GM06990 (cell line): ENCODE results near the gene DLST.

Source experiments
- DNase-seq: peaks from one replicate; pipeline ENCODE4 v3.0.0-alpha.2; 2011; ENCODE audit not compliant: insufficient read length; ENCODE audit errors: extremely low read depth
- H3K27me3 ChIP-seq: replicated peaks from 2 replicates; pipeline ENCODE4 v1.6.0; 2011; ENCODE audit warnings: low read length; ENCODE audit not compliant: control insufficient read depth, insufficient read depth
- H3K36me3 ChIP-seq: 2 replicates; pipeline ENCODE4 v1.5.1; 2011; ENCODE audit warnings: low read length; ENCODE audit not compliant: control insufficient read depth, insufficient read depth
- H3K4me3 ChIP-seq: replicated peaks from 2 replicates; pipeline ENCODE4 v1.5.1; 2011; ENCODE audit warnings: low read depth, mild to moderate bottlenecking, control low read depth, low read length
- CTCF ChIP-seq: IDR thresholded peaks from 2 replicates; pipeline ENCODE4 v1.5.1; 2011; ENCODE audit warnings: low read length, control low read depth, mild to moderate bottlenecking, inconsistent platforms; ENCODE audit not compliant: insufficient read depth, poor library complexity, severe bottlenecking

The DLST gene

GRCh38 chr14:74945852-74946658 is 64.3 kb downstream of the DLST start:
- Histone ChIP-seq H3K36me3 (no peaks in the 10 kb centered on the region), H3K4me3 (no peak overlapping the region), H3K27me3 (no peaks in the 10 kb centered on the region)
- no peak for DNase-seq
- peak; percentile 95 for TF ChIP-seq CTCF

- Histone ChIP-seq H3K27me3 (no peaks in the 10 kb centered on the region), H3K4me3 (no peak overlapping the region), H3K36me3 (no peaks in the 10 kb centered on the region)
- no peak for DNase-seq
- TF ChIP-seq CTCF = no peak
These were observed 65.1 kb downstream of the DLST start for GRCh38 chr14:74946659-74947281.

GRCh38 chr14:74947353-74948227 is 65.9 kb downstream of the DLST start:
- Histone ChIP-seq H3K36me3 (no peaks in the 10 kb centered on the region), H3K4me3 (no peak overlapping the region), H3K27me3 (no peaks in the 10 kb centered on the region)
- no peak for DNase-seq
- no peak for TF ChIP-seq CTCF

- H3K27me3 ChIP-seq = no peaks in the 10 kb centered on the region
- H3K4me3 ChIP-seq = no peak overlapping the region
- no peaks in the 10 kb centered on the region for H3K36me3 ChIP-seq
- no peak for DNase-seq
- TF ChIP-seq CTCF = no peak
These were observed 66.8 kb downstream of the DLST start for GRCh38 chr14:74948228-74949175.

- no peak for TF ChIP-seq CTCF
- DNase-seq = no peak
- no peaks in the 10 kb centered on the region for H3K27me3 ChIP-seq
- H3K36me3 ChIP-seq = no peaks in the 10 kb centered on the region
- H3K4me3 ChIP-seq = no peak overlapping the region
These were observed 67.5 kb downstream of the DLST start for GRCh38 chr14:74949191-74949601.
